Measurements from ENCODE around the gene C2CD4A. TPM values are rescaled to one million over a fixed set of nuclear protein-coding genes. Genes with fewer than 3 reads are reported as not detected.

The C2CD4A gene
- total RNA-seq, result 0.34 and 3.0 TPM in 2 replicates

GRCh38 chr15:62066663-62067447 lies at the start of gene C2CD4A:
Gene C2CD4A, plus strand, starts transcription at chr15:62066977. Its CDS starts 637 bp downstream, at chr15:62067614.

GRCh38 chr15:62060113-62060895 lies 6.5 kb upstream of the C2CD4A start, which contains the start of gene VPS13C:
Gene VPS13C, minus strand, starts transcription at chr15:62060447. Its CDS starts 73 bp downstream, at chr15:62060374.

Other genes starting within 250 kb of the C2CD4A start
- gene VPS13C, start 6.5 kb upstream of the C2CD4A start, total RNA-seq, result 40.0 and 92.0 TPM in 2 replicates
- gene C2CD4B, start 98.3 kb downstream of the C2CD4A start, total RNA-seq, result under 0.01 and 0.28 TPM in 2 replicates